Stimulated activated CD8-positive, alpha-beta memory T cell treated with anti-CD3 and anti-CD28 coated beads, Interleukin-15, amount 100 ng/mL, for 48 hours (primary cell): ENCODE measurements around the gene ZNF532.
"Not testable (repeated sequence)": the region's sequence is repeated elsewhere in the genome, so short reads cannot be mapped to it uniquely, and the experiment has no call there.

ENCODE experiments used
- DNase-seq, 2 donors: peaks; one replicate each; pipeline ENCODE4 v3.0.0-alpha.2; 2020; ENCODE audit warnings: low read depth in 2 of 2

The ZNF532 gene

GRCh38 chr18:59005262-59005661 is 140.6 kb downstream of the ZNF532 start:
- no peak for DNase-seq

GRCh38 chr18:59006461-59007067 is 141.9 kb downstream of the ZNF532 start:
- no peak for DNase-seq

DNA sequence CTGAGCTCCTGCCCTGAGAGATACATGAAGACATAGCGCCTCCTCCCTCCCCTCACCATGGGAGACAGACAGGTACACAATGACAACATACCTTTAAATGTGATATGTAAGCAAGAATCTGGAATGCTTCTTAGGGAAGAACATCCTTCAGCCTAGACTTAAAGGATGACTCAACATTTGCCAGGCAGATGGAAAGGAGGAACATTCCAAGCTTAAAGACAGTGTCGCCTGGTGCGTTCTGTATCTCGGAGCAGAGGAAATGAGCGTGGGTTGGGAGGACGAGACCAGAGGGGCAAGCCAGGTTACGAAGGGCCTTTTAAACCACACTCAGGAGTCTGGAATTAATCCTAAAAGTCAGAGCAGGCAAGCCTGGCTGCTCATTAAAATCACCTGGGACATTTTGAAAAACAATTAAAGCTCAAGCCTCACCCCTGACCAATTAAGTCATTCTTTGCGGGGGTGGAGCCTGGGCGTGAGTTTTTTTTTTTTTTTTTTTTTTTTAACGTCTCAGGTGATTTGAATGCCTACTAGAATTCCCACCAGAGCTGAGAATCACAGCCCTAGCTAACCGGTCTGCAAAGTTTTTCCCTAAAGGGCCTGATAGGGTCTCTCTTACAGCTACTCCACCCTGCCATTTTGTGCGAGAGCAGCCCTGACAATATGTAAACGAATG is 143.8 kb downstream of the ZNF532 start:
- DNase-seq = no peak

DNA sequence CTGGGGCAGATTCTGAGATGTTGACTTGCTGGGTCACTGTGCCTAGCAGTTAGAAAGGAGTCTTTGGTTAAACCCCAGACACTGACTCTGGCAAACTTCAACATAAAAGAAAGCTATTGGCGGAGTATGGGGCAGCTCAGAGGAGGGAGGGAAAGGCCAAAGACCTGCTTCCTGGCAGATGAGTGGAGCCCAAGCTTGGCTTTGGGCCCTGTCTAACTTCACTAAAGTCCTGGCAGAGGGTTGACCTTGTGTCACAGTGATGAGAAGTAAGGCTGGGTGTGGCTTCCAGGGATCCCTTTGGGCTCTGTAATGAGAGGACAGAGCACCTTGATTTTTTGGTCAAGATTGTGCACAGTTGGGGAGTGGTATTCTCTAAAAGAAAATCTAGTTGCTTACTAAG is 145.2 kb downstream of the ZNF532 start:
- no peak for DNase-seq

DNA sequence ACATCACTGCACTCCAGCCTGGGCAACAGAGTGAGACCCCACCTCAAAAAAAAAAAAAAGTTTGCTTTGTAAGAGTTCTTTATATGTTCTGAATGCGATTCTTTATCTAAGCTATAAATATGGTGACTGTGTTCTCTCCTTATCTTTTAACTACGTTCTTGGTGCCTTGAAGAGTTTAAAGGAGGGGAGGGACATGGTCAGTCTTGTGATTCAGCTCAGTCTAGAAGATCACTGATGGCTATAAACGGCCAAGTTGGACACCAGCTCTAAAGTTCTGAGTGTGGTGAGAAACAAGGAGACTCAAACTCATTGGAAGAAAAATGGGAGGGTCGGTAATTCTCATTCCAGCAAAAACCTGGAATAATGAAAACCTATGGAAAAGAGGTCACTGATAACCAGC is 146.6 kb downstream of the ZNF532 start:
- no peak for DNase-seq

GRCh38 chr18:59011786-59012185 is 147.1 kb downstream of the ZNF532 start:
- DNase-seq = no peak

- DNase-seq = no peak
These were observed 148.4 kb downstream of the ZNF532 start for GRCh38 chr18:59012815-59013705.

GRCh38 chr18:59013744-59014143 is 149.1 kb downstream of the ZNF532 start:
- no peak for DNase-seq

- no peak for DNase-seq
These were observed 151.0 kb downstream of the ZNF532 start for GRCh38 chr18:59015531-59016152.

GRCh38 chr18:59021500-59021899 is 156.8 kb downstream of the ZNF532 start:
- no peak for DNase-seq

DNA sequence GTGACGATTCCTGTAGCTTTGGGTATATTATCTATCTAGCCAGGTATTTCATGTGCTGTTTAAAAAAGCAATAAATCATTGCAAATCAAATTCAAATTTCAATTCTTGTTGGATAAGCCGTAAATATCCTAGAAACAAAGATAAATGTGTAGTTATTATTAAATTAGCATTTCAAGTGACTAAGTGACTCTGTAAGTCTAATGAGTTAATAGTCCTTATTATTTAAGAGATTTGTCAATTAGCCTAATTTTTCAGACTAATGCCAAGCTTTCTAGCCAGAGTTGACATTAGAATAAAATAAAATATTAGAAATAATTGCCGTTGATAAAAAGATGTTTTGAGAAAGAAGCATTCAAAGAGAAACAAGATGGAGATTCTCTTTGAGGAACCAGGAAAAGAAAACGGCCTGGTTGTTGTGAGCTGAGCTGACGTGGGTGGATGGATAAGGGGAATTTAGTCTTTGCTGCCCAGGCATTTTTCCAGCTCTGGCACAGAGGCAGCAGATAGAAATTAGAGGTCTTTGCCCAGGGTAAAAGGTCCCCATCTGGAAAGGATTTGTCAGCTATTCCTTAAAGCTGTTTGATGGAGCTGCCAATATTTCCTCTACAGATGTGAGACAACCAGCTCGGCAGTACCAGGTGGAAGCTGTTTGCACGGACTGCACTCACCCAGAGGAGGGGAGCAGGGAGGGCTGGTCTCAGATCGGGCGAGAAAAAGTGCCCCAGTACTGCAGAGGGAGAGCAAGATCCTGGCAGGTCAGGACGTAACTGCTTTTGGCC is 157.7 kb downstream of the ZNF532 start:
- DNase-seq = no peak

GRCh38 chr18:59024829-59025228 is 160.2 kb downstream of the ZNF532 start:
- no peak for DNase-seq

DNA sequence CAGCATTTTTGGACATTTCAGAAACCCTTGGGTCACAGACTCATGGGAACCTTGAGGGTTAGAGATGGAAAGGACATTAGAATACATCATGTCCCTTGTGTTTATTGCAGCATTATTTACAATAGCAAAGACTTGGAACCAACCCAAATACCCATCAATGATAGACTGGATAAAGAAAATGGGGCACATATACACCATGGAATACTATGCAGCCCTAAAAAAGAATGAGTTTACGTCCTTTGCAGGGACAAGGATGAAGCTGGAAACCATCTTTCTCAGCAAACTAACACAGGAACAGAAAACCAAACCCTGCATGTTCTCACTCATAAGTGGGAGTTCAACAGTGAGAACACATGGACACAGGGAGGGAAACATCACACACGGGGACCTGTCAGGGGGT is 160.9 kb downstream of the ZNF532 start:
- DNase-seq = not testable (repeated sequence)

GRCh38 chr18:59026364-59026763 is 161.7 kb downstream of the ZNF532 start:
- no peak for DNase-seq

DNA sequence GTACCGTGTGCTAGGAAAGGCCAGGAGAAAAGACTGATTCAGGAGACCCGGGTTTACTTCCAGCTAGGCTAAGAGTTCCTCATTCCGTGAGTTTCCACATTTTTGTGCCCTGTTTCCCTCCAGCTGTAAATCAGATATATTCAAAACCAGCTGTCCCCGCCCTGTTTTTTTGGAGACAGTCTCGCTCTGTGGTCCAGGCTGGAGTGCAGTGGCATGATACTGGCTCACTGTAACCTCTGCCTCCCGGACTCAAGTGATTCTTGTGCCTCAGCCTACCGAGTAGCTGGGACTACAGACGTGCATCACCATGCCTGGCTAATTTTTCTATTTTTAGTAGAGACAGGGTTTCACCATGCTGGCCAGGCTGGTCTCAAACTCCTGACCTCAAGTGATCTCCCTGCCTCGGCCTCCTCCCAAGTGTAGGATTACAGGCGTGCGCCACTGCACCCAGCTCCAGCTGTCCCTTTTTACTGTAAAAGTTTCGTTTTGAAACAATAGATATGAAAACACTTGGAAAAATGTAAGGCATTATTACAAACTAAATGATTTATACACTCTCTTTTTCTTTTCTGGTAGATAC is 162.2 kb downstream of the ZNF532 start:
- no peak for DNase-seq

DNA sequence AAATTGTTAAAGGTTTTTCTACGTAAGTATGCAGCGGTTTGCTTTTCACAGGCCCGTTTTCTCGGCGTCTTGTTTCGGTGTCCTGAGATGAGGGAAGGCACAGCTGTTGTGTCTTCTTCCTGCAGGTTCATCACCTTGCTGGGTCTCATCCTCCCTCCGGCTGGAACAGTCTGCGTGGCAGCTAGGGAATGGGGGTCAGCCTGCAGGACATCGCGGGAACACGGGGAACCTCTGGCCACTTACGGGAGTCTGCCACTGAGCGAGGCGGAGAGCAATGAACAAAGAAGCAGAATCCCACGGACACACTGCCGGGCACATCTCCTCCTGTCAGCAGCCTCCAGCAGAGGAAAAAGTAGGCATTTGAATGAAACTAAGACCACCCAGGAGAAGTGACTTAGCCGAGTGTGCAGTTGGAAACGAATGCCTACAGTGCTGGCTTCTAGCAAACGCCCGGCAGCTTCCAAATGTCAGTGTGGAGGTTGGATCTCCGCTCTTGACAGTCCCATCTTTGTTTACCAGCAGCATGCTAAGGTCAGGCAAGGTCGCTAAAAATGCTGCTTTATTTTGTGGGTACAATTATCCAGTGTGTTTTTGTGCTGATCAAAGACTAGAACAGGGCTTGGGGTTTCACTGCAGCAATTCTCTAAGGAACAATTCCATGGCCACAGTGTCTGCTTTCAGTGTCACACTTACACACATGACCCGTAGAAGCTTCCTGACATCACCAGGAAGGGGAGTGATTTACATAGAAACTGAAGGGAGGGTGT is 165.2 kb downstream of the ZNF532 start:
- no peak for DNase-seq

DNA sequence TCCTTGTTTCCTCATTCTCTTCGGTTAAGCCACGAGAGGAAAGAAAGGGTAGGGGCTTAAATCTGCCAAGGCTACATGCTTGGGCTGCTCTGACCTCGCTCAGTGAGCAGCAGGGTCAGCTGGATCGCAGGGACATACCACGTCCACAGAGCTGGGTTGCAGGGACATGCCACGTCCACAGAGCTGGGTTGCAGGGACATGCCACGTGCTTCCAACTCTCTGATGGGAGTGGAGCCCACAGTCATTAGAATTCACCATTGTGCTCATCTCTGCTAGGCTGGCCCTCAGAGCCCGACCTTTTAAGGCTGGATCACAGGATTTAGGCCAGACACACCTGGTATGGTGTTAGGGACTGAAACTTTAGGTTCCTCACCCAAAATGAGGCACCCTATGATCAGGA is 167.6 kb downstream of the ZNF532 start:
- no peak for DNase-seq

GRCh38 chr18:59033359-59033758 is 168.7 kb downstream of the ZNF532 start:
- no peak for DNase-seq

DNA sequence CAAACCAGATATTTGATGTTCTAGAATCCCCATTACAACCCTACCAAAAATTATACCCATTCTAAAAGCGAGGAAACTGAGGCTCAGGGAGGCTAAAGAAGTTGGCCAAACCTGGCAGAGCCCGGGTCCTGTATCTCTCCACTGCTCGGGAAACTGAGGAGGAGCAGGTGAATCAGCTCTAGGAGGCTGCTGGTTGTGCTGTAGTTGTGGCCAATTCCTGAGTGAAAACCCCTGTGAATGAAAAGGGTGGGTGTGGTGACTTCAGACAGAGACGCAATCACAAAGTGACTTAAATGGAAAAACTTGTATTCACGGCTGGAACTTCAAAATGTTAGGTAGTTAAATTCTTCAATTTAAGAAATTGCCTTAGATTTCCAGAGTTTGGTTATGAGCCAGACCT is 169.3 kb downstream of the ZNF532 start:
- no peak for DNase-seq

DNA sequence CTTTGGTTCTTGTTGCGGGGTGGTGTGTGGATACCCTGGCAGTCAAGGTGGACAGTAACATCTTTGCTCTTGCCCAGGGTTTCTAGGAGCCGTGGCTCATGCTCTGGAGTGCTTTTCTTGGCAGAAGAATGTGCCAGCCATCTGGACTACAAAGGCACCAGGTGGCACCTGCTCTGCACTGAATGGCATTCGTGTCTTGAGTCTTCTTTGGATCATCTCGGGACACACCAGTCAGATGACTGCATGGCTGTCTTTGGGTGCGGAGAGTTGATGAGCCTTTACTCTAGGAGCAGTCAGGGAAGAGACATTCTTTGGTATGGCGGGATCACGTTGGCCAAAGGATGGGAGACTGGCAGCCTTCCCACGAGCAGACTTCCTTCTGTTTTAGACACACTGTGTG is 170.9 kb downstream of the ZNF532 start:
- no peak for DNase-seq
